ENCODE results near the gene CPNE8.

DNA sequence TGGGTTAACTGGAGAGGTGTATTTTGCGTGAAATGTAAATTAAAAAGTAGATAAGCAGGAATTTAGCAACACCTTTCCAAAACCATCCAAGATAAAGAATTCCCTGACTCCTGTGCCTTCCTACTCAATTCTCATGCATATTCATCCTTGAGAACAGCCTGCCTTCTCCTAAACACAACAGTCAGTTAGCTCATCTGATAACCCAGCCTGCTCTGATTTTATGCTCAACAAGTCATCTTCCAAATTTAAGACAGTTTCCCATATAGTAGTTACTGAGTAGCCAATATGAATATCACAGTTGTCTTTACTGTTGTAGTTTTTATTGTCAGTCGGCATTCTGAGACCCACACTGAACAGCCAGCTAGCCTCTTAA lies 27.1 kb downstream of the CPNE8 start:
- TF ChIP-seq, protein P1, sequence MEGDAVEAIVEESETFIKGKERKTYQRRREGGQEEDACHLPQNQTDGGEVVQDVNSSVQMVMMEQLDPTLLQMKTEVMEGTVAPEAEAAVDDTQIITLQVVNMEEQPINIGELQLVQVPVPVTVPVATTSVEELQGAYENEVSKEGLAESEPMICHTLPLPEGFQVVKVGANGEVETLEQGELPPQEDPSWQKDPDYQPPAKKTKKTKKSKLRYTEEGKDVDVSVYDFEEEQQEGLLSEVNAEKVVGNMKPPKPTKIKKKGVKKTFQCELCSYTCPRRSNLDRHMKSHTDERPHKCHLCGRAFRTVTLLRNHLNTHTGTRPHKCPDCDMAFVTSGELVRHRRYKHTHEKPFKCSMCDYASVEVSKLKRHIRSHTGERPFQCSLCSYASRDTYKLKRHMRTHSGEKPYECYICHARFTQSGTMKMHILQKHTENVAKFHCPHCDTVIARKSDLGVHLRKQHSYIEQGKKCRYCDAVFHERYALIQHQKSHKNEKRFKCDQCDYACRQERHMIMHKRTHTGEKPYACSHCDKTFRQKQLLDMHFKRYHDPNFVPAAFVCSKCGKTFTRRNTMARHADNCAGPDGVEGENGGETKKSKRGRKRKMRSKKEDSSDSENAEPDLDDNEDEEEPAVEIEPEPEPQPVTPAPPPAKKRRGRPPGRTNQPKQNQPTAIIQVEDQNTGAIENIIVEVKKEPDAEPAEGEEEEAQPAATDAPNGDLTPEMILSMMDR (IDR thresholded peaks at IDR 0.05; ENCODE audit: low read depth, low read length) = no peak
- TF ChIP-seq MYC (IDR thresholded peaks at IDR 0.05; ENCODE audit: low read depth, low read length) (no peak), POLR2A (IDR thresholded peaks at IDR 0.05; ENCODE audit: extremely low read depth, insufficient read length) (no peak)
- TF ChIP-seq, protein P2, sequence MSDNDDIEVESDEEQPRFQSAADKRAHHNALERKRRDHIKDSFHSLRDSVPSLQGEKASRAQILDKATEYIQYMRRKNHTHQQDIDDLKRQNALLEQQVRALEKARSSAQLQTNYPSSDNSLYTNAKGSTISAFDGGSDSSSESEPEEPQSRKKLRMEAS (IDR thresholded peaks at IDR 0.05; ENCODE audit: low read depth, low read length) = no peak
